ENCODE results near the gene ERH.
"Not testable (repeated sequence)": the region's sequence is repeated elsewhere in the genome, so short reads cannot be mapped to it uniquely, and the experiment has no call there.

The ERH gene

DNA sequence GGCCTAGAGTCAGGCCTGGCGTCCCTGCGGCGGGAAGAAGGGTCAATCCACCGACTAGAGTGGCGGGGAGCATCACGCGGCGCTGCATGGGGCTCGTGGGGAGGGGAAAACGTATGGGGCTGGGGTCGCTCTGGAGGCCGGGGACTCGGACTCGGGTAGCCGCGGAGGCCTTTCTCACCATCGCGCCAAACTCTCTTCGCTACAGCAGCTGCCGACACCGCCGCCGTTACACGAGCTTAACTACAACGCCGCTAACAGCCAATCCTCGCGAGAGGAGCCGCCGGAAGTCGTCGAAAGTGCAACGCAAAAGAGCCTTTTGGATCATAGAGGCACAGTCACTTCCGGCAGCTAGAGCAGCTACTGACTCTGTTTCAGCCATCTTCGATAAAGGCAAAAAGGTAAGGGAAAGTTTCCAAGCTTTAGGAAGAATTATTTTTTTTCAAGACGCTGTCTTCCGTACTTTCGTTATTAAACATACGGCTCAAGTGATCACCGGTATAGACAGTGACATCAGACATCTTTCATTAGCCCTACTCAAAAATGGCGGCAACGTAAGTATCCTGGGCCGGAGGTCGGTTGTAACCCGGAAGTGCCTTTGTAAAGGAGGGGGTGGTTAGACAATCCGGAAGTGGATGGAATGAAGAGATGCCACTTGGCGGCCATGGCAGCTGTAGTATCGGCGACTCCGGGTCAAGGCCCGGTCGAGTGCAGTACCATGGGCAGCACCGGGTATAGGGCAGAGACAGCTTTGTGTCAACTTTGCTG is at the start of gene ERH, which contains the start of gene SLC39A9:
Gene ERH, minus strand, starts transcription at position 247 of the 765 bp plus-strand sequence. Its CDS starts 66 bp downstream, at position 181.
Gene SLC39A9, plus strand, starts transcription at position 640 of the 765 bp plus-strand sequence. CDS start 678 bp downstream, outside the sequence.
- Histone ChIP-seq H3K4me3 (peak within 1 kb of the TSS; percentile 75 to 96 (median 88)), H3K27ac (peak within 1 kb of the TSS; percentile 82 to 98 (median 91))

DNA sequence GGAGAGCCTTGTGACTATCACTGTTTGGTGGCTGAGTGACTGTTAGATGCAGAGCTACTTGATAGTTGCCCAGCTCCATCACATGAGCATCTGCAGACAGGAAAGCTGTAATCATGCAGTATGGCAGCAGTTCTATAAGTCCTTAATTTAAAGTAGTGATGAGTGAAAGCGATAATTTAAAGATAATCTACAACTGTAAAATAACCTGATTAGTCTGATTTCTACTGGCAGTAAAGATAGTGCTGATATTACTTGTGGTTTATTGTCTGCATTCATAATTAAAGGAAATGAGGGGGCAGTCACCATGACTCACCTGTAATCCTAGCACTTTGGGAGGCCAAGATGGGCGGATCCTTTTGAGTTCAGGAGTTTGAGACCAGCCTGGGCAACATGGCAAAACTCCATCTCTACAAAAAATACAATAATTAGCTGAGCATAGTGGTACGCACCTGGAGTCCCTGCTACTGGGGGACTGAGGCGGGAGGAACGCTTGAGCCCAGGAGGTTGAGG is 45.3 kb upstream of the ERH start:
- no peak overlapping the region for H3K4me3 ChIP-seq
- no peak overlapping the region for H3K27ac ChIP-seq

- Histone ChIP-seq H3K27ac (no peak overlapping the region), H3K4me3 (no peak overlapping the region)
Observed at GRCh38 chr14:69441948-69442347, 43.8 kb upstream of the ERH start.

- no peak overlapping the region for H3K4me3 ChIP-seq
- no peak overlapping the region for H3K27ac ChIP-seq
Observed at GRCh38 chr14:69439521-69440270, 41.6 kb upstream of the ERH start.

DNA sequence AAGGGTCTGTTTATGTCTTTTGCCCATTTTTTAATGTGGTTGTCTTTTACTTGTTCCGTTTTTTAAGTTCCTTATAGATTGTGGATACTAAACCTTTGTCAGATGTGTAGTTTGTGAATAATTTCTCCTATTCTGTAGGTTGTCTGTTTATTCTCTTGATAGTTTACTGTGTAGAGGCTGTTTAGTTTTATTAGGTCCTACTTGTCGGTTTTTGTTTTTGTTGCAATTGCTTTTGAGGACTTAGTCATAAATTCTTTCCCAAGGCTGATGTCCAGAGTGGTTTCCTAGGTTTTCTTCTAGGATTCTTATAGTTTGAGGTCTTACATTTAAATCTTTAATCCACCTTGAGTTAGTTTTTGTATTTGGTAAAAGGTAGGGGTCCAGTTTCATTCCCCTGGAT is 34.3 kb upstream of the ERH start:
- Histone ChIP-seq H3K27ac (no peak overlapping the region), H3K4me3 (no peak overlapping the region)

DNA sequence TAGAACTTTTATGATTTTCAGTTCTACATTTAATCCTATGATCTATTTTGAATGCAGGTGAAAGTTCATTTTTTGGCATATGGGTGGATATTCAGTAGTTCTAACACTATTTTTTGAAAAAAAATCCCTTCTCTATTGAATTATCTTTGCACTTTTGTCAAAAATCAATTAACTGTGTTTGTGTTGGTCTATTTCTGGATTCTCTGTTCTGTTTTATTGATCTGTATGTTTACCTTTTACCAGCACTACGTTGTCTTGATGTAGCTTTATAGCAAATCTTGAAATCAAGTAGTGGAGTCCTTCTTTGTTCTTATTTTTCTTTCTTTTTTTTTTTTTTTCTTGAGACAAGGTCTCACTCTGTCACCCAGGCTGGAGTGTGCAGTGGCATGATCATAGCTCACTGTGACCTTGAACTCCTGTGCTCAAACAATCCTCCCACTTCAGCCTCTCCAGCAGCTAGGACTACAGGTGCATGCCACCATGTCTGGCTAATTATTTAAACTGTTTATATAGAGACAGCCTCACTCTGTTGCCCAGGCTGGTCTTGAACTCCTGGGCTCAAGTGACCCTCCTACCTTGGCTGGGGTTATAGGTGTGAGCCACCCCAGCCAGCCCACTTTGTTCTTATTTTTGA is 32.3 kb upstream of the ERH start:
- H3K27ac ChIP-seq = no peak overlapping the region

DNA sequence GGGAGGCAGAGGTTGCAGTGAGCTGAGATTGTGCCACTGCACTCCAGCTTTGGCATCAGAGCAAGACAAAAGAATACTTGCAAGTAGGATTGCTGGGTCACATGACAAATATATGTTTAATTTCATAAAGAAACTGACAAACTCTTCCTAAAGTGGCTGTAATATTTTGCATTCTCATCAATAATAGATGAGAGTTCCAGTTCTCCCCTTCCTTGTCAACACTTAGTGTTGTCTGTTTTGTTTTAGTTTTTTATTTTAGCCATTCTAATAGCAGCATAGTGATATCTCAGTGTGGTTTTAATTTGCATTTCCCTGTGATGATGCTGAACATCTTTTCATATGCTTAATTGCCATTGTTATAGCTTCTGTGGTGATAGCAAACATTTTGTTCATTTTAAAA is 31.5 kb upstream of the ERH start:
- Histone ChIP-seq H3K4me3 (no peak overlapping the region), H3K27ac (no peak overlapping the region)

More for the DNA sequence above, 32.3 kb upstream of the ERH start:
- H3K4me3 ChIP-seq = no peak overlapping the region

GRCh38 chr14:69428289-69428998 is 30.3 kb upstream of the ERH start:
- H3K27ac ChIP-seq = no peak overlapping the region

DNA sequence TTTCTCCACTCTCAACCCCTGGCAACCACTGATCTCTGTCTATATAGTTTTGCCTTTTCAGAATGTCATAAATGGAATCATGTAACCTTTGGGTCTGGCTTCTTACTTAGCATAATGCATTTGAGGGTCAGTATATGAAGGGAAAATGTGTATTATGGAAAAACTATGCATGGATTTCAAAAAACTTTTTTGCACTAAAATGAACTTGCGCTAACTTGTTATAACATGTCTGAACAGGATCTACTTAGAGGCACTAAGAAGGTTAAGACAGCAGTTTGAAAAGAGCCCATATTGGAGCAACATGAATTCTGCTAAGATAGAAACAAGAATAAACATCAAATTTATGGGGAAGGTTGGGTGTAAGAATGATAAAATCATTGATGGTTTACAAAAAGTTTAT is 29.5 kb upstream of the ERH start:
- H3K27ac ChIP-seq = no peak overlapping the region
- no peak overlapping the region for H3K4me3 ChIP-seq

More at GRCh38 chr14:69428289-69428998, 30.3 kb upstream of the ERH start:
- H3K4me3 ChIP-seq = no peak overlapping the region

- no peak overlapping the region for H3K27ac ChIP-seq
- no peak overlapping the region for H3K4me3 ChIP-seq
Observed at GRCh38 chr14:69424149-69424923, 26.2 kb upstream of the ERH start.

DNA sequence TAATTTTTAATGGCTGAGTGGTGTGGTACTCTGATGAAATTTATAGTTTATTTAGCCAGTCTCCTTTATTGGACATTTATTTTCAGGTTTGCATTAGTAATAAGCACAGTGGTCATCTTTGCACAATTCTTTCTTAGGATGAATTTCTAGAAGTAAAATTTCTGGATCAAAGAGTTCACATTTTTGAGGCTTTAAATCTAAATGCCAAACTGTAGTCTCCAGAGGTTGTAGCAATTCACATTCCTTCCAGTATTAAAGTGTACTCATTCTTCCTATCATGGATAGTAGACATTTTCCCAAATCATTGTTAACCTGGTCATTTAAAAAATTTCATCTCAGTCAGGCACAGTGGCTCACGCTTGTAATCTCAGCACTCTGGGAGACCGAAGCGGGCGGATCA is 25.2 kb upstream of the ERH start:
- no peak overlapping the region for H3K4me3 ChIP-seq
- H3K27ac ChIP-seq = no peak overlapping the region

DNA sequence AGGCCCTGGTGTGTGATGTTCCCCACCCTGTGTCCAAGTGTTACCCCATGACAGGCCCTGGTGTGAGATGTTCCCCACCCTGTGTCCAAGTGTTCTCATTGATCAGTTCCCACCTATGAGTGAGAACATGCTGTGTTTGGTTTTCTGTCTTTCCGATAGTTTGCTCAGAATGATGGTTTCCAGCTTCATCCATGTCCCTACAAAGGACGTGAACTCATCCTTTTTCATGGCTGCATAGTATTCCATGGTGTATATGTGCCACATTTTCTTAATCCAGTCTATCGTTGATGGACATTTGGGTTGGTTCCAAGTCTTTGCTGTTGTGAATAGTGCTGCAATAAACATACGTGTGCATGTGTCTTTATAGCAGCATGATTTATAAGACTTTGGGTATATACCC is 18.0 kb upstream of the ERH start:
- not testable (repeated sequence) for H3K27ac ChIP-seq, H3K4me3 ChIP-seq

DNA sequence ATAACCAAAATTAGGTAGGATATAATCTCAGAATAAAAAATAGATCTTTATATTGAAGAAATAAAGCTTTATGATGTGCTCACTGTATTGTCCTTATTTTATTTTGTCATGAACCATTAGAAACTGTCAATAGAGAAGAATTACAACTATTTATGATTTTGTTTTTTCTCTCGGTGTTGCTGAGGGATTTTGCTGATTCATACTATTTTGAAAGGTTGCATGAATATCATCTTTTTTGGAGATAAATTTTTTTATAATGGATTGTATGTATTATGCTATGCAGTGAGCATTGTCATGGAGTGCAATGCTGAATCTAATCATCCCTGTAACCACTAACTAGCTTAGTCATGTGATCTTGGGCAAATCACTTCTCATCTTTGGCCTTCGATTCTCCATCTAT is 15.4 kb upstream of the ERH start:
- no peak overlapping the region for H3K27ac ChIP-seq
- H3K4me3 ChIP-seq = no peak overlapping the region

DNA sequence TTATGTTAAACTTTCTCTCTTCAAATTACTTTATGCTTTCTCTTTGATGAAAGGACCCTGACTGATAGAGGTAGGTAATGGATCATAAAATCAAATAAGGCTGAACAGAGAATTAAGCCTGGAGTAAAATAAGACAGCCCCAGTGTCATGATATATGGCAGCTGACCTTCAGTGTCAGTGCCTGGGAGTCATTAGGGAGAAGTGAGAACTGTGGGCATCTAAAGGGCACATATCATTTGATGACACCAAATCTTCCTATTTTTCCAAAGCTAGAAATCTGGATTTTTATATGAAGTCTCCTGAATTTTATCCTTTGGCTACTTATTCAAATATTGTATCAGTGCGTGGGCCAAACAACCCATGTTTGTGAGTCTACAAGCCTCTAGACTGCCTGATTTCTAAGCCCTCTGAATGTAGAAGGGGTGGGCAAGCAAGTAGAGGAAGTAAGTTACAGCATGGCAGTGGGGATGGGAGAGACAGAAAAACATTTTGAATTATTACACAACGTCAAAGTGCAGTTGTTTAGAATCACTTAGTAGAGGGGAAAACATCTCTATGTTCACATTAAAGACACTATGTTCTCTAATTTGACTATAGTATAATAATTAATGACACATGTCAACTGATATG is 10.3 kb upstream of the ERH start:
- H3K4me3 ChIP-seq = no peak overlapping the region
- H3K27ac ChIP-seq = no peak overlapping the region

DNA sequence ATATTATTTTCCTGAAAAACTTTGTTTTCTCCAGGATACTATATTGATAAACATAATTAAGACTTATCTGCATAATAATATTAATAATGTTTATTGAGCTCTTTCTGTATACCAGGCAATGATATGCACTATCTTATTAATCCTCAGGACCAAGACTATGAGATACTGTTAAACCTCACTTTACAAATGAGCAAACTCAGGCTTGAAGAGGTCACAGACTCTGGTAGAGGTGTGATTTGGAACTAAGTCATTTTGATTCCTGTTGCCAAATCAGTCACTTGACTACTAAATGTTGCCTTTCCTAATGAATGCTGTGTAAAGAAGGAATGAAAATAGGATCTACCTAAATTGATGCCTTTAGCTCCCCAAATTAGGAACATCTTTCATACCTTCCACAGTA is 7.7 kb upstream of the ERH start:
- no peak overlapping the region for H3K4me3 ChIP-seq
- H3K27ac ChIP-seq = no peak overlapping the region

DNA sequence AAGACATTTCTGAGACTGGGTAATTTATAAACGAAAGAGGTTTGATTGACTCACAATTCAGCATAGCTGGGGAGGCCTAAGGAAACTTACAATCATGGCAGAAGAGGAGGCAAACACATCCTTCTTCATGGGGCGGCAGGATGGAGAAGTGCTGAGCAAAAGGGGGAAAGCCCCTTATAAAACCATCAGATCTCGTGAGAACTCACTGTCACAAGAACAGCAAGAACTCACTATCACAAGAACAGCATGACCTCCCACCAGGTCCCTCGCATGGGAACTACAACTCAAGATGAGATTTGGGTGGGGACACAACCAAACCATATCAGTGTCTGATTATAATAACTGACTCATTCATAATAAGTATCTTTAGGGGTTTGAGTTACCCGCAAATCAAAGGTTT is 6.8 kb upstream of the ERH start:
- Histone ChIP-seq H3K4me3 (no peak overlapping the region), H3K27ac (no peak overlapping the region)

GRCh38 chr14:69404478-69404877 is 6.4 kb upstream of the ERH start:
- no peak overlapping the region for H3K27ac ChIP-seq
- no peak overlapping the region for H3K4me3 ChIP-seq

- Histone ChIP-seq H3K27ac (no peak overlapping the region), H3K4me3 (no peak overlapping the region)
Observed at GRCh38 chr14:69401841-69402240, 3.7 kb upstream of the ERH start.

DNA sequence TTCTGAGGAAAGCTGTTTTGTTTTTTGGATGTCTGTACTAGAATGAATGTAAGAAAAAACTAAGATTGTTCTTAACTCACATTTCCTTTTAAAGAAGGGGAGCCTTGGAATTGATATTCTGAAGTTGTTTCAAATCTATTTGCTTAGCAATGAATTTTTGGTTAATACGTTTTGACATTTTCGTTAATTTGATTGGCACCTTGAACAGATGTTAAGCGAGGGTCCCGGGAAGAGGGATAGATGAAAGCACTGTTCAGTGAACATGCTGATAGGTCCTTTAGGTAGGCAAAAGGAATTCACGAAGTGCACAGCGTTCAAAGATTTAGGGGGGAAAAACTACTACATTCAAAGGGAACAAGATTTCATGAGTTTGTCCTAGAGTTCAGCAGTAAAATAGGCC is 2.1 kb upstream of the ERH start:
- Histone ChIP-seq H3K27ac (no peak overlapping the region), H3K4me3 (peak overlapping the region in 3 of 7 experiments; percentile 8 to 93 (median 85))

Data from skin epidermis (tissue), 12 donors.